Esophagus muscularis mucosa (tissue), 4 donors: ENCODE measurements around the gene NEK5. TPM values are rescaled to one million over a fixed set of nuclear protein-coding genes. Genes with fewer than 3 reads are reported as not detected.
"Not testable (repeated sequence)": the region's sequence is repeated elsewhere in the genome, so short reads cannot be mapped to it uniquely, and the experiment has no call there.

Source experiments
- DNase-seq: peaks from one replicate; pipeline ENCODE4 v3.0.0-alpha.2; 2017; ENCODE audit errors: extremely low spot score
- H3K27ac ChIP-seq, 4 donors: fragments of 200-600 bp; sonication (generic); replicated peaks in 1 of 4; 1 replicate in 3 of 4; 2 replicates in 1 of 4; pipeline ENCODE4 v1.5.1; 2016 to 2019; ENCODE audit warnings: mild to moderate bottlenecking in 1 of 4
- H3K27me3 ChIP-seq, 4 donors: fragments of 200-600 bp; sonication (generic); one replicate each; pipeline versions ENCODE4 v1.5.1 to v1.6.0; 2016 to 2019
- H3K36me3 ChIP-seq, 4 donors: fragments of 200-600 bp; sonication (generic); one replicate each; pipeline ENCODE4 v1.5.1; 2016 to 2019
- H3K4me1 ChIP-seq, 4 donors: fragments of 200-600 bp; sonication (generic); one replicate each; pipeline ENCODE4 v1.5.1; 2016 to 2019
- H3K4me3 ChIP-seq, 4 donors: fragments of 200-600 bp; sonication (generic); 1 replicate in 2 of 4; 2 replicates in 2 of 4; pipeline ENCODE4 v1.5.1; 2016 to 2019; ENCODE audit warnings: mild to moderate bottlenecking in 4 of 4, moderate library complexity in 1 of 4
- H3K9me3 ChIP-seq, 4 donors: fragments of 200-600 bp; sonication (generic); 1 replicate in 3 of 4; 2 replicates in 1 of 4; pipeline ENCODE4 v1.5.1; 2016 to 2019
- EP300 ChIP-seq: sonication (generic); formaldehyde crosslinking; IDR thresholded peaks from one replicate; pipeline ENCODE4 v1.6.1; 2017; ENCODE audit warnings: antibody characterized with exemption
- POLR2A ChIP-seq: fragments of 450-650 bp; IDR thresholded peaks from one replicate; pipeline ENCODE4 v1.6.1; 2017; ENCODE audit warnings: antibody characterized with exemption, moderate library complexity, mild to moderate bottlenecking, low read depth
- POLR2AphosphoS5 ChIP-seq, 2 donors: sonication (generic); formaldehyde crosslinking; IDR thresholded peaks; one replicate each; pipeline ENCODE4 v1.6.1; 2017; ENCODE audit warnings: antibody characterized with exemption in 2 of 2
- WGBS: methylation state at CpG from one replicate; pipeline ENCODE4 v1.1.5; 2018; 5-methylcytosine and 5-hydroxymethylcytosine counted together
- intact Hi-C: fragments of 100-400 bp; cut with DNase I; formaldehyde crosslinking; loops from one replicate; pipeline ENCODE4 v1.15.1; 2023
- total RNA-seq, 4 donors: library from RNA; depleted of rRNA; stranded (reverse); fragments of >200 nt; gene quantifications; one replicate each; pipeline versions ENCODE4 v1.1.0 to v1.2.1, GENCODE V29; 2016
- TF ChIP-seq, protein P1 (sequence below), 3 experiments: fragments of 200-600 bp in 2 of 3; fragments of 450-650 bp in 1 of 3; sonication (generic) in 2 of 3; IDR thresholded peaks; one replicate each; pipeline ENCODE4 v1.5.1; 2017 to 2019; ENCODE audit warnings: antibody characterized with exemption in 3 of 3, mild to moderate bottlenecking in 2 of 3, moderate library complexity in 1 of 3

The NEK5 gene
- total RNA-seq, 4 donors from 2014 or later, result 0.17 to 0.34 (median 0.26) TPM; not detected in 1

DNA sequence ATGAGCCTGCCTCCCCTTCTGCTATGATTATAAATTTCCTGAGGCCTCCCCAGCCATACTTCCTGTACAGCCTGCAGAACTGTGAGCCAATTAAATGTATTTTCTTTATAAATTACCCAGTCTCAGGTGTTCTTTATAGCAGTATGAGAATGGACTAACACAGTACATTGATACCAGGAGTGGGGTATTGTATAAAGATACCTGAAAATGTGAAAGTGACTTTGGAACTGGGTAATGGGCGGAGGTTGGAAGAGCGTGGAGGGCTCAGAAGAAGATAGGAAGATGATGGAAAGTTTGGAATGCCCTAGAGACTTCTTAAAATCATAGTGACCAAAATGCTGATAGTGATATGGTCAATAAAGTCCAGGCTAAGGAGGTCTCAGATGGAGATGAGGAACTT is 32.8 kb downstream of the NEK5 start:
- no peak for DNase-seq
- intact Hi-C loops, result no loop called here
- no peak overlapping the region for H3K4me3 ChIP-seq
- no peak for TF ChIP-seq POLR2AphosphoS5 (IDR thresholded peaks at IDR 0.05)
- TF ChIP-seq POLR2A, result no peak
- TF ChIP-seq EP300, result no peak
- TF ChIP-seq, protein P1, sequence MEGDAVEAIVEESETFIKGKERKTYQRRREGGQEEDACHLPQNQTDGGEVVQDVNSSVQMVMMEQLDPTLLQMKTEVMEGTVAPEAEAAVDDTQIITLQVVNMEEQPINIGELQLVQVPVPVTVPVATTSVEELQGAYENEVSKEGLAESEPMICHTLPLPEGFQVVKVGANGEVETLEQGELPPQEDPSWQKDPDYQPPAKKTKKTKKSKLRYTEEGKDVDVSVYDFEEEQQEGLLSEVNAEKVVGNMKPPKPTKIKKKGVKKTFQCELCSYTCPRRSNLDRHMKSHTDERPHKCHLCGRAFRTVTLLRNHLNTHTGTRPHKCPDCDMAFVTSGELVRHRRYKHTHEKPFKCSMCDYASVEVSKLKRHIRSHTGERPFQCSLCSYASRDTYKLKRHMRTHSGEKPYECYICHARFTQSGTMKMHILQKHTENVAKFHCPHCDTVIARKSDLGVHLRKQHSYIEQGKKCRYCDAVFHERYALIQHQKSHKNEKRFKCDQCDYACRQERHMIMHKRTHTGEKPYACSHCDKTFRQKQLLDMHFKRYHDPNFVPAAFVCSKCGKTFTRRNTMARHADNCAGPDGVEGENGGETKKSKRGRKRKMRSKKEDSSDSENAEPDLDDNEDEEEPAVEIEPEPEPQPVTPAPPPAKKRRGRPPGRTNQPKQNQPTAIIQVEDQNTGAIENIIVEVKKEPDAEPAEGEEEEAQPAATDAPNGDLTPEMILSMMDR (IDR thresholded peaks at IDR 0.05), result no peak
- H3K36me3 ChIP-seq, result no peaks in the 10 kb centered on the region
- H3K27ac ChIP-seq, result no peak overlapping the region
- H3K9me3 ChIP-seq, result no peaks in the 10 kb centered on the region
- WGBS, result 93% methylated on average over 2 of the region's 2 CpGs
- no peaks in the 10 kb centered on the region for H3K27me3 ChIP-seq
- no peaks in the 10 kb centered on the region for H3K4me1 ChIP-seq

DNA sequence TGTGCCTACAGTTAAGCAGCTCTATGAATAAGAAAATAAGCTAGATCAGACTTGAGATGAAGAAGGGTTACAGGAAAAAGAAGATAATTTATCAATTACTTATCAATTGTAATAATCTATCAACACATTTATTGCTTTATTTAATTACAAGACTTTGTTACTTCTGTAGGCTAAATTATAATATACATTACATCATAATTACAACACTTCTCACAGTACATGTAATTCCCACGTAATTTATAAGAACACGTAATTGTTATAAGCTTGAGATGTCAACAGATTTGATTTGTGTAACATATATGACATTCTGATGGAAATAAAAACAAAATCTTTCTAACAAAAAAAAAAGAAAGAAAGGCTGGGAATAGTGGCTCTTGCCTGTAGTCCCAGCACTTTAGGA is 36.8 kb downstream of the NEK5 start:
- 86% methylated on average over 2 of the region's 2 CpGs for WGBS
- TF ChIP-seq POLR2AphosphoS5 (IDR thresholded peaks at IDR 0.05), result no peak
- TF ChIP-seq EP300, result no peak
- no peak for TF ChIP-seq POLR2A
- TF ChIP-seq, protein P1 (IDR thresholded peaks at IDR 0.05), result no peak
- H3K27me3 ChIP-seq, result no peaks in the 10 kb centered on the region
- no peak for DNase-seq
- H3K4me1 ChIP-seq, result no peaks in the 10 kb centered on the region
- H3K9me3 ChIP-seq, result no peaks in the 10 kb centered on the region
- no peak overlapping the region for H3K4me3 ChIP-seq
- intact Hi-C loops, result no loop called here
- no peak overlapping the region for H3K27ac ChIP-seq
- H3K36me3 ChIP-seq, result no peaks in the 10 kb centered on the region

DNA sequence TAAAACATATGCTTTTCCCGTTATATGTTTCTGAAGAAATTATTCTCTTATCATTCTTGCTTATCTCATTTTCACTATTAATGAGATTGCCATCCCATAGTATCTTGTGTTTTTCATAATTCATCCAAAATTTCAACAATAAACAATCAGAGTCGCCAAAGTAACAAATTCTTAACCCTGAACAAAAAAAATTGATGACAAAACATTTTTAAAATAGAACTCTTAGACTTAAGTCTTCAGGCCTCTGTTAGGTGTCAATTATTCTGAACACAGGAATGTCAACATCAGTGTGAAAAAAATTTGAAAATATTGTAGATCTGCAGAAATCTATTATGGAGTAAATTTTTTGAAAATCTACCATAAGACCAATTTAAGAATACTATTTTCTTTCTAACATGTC is 37.4 kb downstream of the NEK5 start:
- no peaks in the 10 kb centered on the region for H3K4me1 ChIP-seq
- DNase-seq, result no peak
- no peak overlapping the region for H3K4me3 ChIP-seq
- no peak overlapping the region for H3K27ac ChIP-seq
- WGBS, result 81% methylated on average over 2 of the region's 2 CpGs
- no peaks in the 10 kb centered on the region for H3K9me3 ChIP-seq
- intact Hi-C loops, result no loop called here
- no peaks in the 10 kb centered on the region for H3K27me3 ChIP-seq
- no peaks in the 10 kb centered on the region for H3K36me3 ChIP-seq
- TF ChIP-seq POLR2A (no peak), EP300 (no peak), POLR2AphosphoS5 (IDR thresholded peaks at IDR 0.05) (no peak)
- TF ChIP-seq, protein P1 (IDR thresholded peaks at IDR 0.05), result no peak

DNA sequence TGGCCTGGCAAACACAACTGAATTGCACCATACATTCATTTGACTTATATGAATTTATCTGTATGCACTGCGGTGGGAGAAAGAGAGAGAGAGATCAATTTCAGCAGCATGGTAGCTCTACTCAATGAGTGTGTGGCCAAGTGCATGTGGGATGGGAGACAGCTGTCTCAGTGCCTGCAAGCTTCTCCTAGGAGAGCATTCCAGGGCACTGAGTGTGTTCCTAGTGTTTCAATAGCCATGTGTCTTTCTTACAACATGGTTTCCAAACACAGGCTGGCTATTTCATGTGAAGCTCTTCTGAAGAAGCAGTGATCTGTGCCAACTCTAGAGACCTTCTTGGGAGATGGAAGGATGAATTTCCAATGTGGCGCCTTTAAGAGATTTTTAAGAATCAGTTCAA is 43.5 kb downstream of the NEK5 start:
- Histone ChIP-seq H3K4me1 (no peaks in the 10 kb centered on the region), H3K27ac (no peak overlapping the region), H3K27me3 (no peaks in the 10 kb centered on the region), H3K4me3 (no peak overlapping the region), H3K36me3 (no peaks in the 10 kb centered on the region), H3K9me3 (no peaks in the 10 kb centered on the region)
- WGBS, result 84% methylated on average over 2 of the region's 2 CpGs
- intact Hi-C loops, result no loop called here
- TF ChIP-seq, protein P1 (IDR thresholded peaks at IDR 0.05), result no peak
- TF ChIP-seq POLR2AphosphoS5 (IDR thresholded peaks at IDR 0.05) (no peak), EP300 (no peak), POLR2A (no peak)
- DNase-seq, result no peak

DNA sequence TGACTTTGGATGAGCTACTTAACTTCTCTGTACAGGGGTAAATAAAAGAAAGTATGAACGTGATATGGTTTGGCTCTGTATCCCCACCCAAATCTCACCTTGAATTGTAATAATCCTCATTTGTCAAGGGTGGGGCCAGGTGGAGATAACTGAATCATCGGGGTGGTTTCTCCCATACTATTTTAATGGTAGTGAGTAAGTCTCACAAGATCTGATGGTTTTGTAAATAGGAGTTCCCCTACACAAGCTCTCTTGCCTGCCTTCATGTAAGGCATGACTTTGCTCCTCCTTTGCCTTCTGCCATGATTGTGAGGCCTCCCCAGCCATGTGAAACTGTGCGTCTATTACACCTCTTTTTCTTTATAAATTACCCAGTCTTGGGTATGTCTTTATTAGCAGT is 43.9 kb downstream of the NEK5 start:
- H3K36me3 ChIP-seq, H3K9me3 ChIP-seq, H3K27ac ChIP-seq, DNase-seq, intact Hi-C loops, H3K27me3 ChIP-seq, H3K4me3 ChIP-seq, H3K4me1 ChIP-seq: not testable (repeated sequence)
- 95% methylated on average over 3 of the region's 3 CpGs for WGBS
